Vagina (tissue), 2 donors: ENCODE results near the gene SH2D3A. TPM values are rescaled to one million over a fixed set of nuclear protein-coding genes. Genes with fewer than 3 reads are reported as not detected.

ENCODE experiments used
- DNase-seq, 2 donors: peaks; one replicate each; pipeline ENCODE4 v3.0.0-alpha.2; 2017; ENCODE audit errors: extremely low spot score in 2 of 2
- H3K27ac ChIP-seq: fragments of 200-600 bp; sonication (generic); one replicate; pipeline ENCODE4 v1.5.1; 2019
- H3K27me3 ChIP-seq: fragments of 200-600 bp; sonication (generic); one replicate; pipeline ENCODE4 v1.5.1; 2019
- H3K36me3 ChIP-seq, 2 donors: fragments of 200-600 bp; sonication (generic); one replicate each; pipeline ENCODE4 v1.5.1; 2017 to 2019
- H3K4me1 ChIP-seq: fragments of 200-600 bp; sonication (generic); one replicate; pipeline ENCODE4 v1.5.1; 2019
- H3K4me3 ChIP-seq, 2 donors: fragments of 200-600 bp; sonication (generic); 1 replicate in 1 of 2; 2 replicates in 1 of 2; pipeline ENCODE4 v1.5.1; 2016 to 2019
- H3K9me3 ChIP-seq: fragments of 200-600 bp; sonication (generic); one replicate; pipeline ENCODE4 v1.5.1; 2019
- CTCF ChIP-seq, 3 experiments: fragments of 450-650 bp in 2 of 3; fragments of 200-600 bp in 1 of 3; sonication (generic) in 1 of 3; IDR thresholded peaks; one replicate each; pipeline ENCODE4 v1.5.1; 2017 to 2019; ENCODE audit warnings: antibody characterized with exemption in 3 of 3, mild to moderate bottlenecking in 2 of 3, moderate library complexity in 2 of 3
- POLR2A ChIP-seq, 2 donors: fragments of 450-650 bp; IDR thresholded peaks; one replicate each; pipeline ENCODE4 v1.6.1; 2017; ENCODE audit warnings: antibody characterized with exemption in 2 of 2, mild to moderate bottlenecking in 2 of 2, moderate library complexity in 2 of 2
- POLR2AphosphoS5 ChIP-seq, 2 donors: sonication (generic); formaldehyde crosslinking; IDR thresholded peaks; one replicate each; pipeline ENCODE4 v1.9.0; 2017; ENCODE audit warnings: antibody characterized with exemption in 2 of 2, mild to moderate bottlenecking in 2 of 2, low read depth in 1 of 2; ENCODE audit not compliant: insufficient read depth in 1 of 2
- intact Hi-C: fragments of 100-400 bp; cut with DNase I; formaldehyde crosslinking; loops from one replicate; pipeline ENCODE4 v1.15.1; 2023
- total RNA-seq: library from RNA; depleted of rRNA; stranded (reverse); fragments of >200 nt; gene quantifications from one replicate; pipeline ENCODE4 v1.2.3, GENCODE V29; 2016

Gene SH2D3A
- total RNA-seq, 1 donor from 2014 or later, result 21.9 TPM

- peaks cover 54% of the 10 kb centered on the region for H3K4me1 ChIP-seq
- H3K9me3 ChIP-seq, result no peaks in the 10 kb centered on the region
- H3K27me3 ChIP-seq, result no peaks in the 10 kb centered on the region
- TF ChIP-seq POLR2AphosphoS5 (IDR thresholded peaks at IDR 0.05; ENCODE audit: insufficient read depth in 1 of 2, low read depth in 1 of 2) (no peak), POLR2A (IDR thresholded peaks at IDR 0.05) (no peak), CTCF (IDR thresholded peaks at IDR 0.05) (no peak)
- DNase-seq, result no peak
- intact Hi-C loops, result no loop called here
- H3K4me3 ChIP-seq, result peak overlapping the region in 1 of 2 donors; percentile 23
- peaks cover 0 to 43% of the 10 kb centered on the region in 2 donors for H3K36me3 ChIP-seq
- peak overlapping the region; percentile 96 for H3K27ac ChIP-seq
These were observed 23.4 kb downstream of the SH2D3A start for GRCh38 chr19:6743714-6744380.

- Histone ChIP-seq H3K27ac (peak overlapping the region; percentile 96), H3K4me3 (no peak overlapping the region), H3K36me3 (peaks cover 0 to 35% of the 10 kb centered on the region in 2 donors), H3K4me1 (peaks cover 62% of the 10 kb centered on the region), H3K27me3 (no peaks in the 10 kb centered on the region), H3K9me3 (no peaks in the 10 kb centered on the region)
- intact Hi-C loops, result no loop called here
- DNase-seq, result no peak
- TF ChIP-seq POLR2AphosphoS5 (IDR thresholded peaks at IDR 0.05; ENCODE audit: insufficient read depth in 1 of 2, low read depth in 1 of 2) (no peak), POLR2A (IDR thresholded peaks at IDR 0.05) (no peak), CTCF (IDR thresholded peaks at IDR 0.05) (no peak)
These were observed 24.2 kb downstream of the SH2D3A start for GRCh38 chr19:6743066-6743465.

GRCh38 chr19:6740589-6741343 is 26.5 kb downstream of the SH2D3A start:
- Histone ChIP-seq H3K36me3 (peaks cover 0 to 13% of the 10 kb centered on the region in 2 donors), H3K9me3 (no peaks in the 10 kb centered on the region), H3K4me3 (peak overlapping the region; percentile 78 to 99), H3K4me1 (peaks cover 69% of the 10 kb centered on the region), H3K27ac (peak overlapping the region; percentile 96), H3K27me3 (no peaks in the 10 kb centered on the region)
- TF ChIP-seq POLR2A (IDR thresholded peaks at IDR 0.05) (peak in 1 of 2 donors; percentile 12), POLR2AphosphoS5 (IDR thresholded peaks at IDR 0.05; ENCODE audit: insufficient read depth in 1 of 2, low read depth in 1 of 2) (peak; percentile 56 to 87), CTCF (IDR thresholded peaks at IDR 0.05) (no peak)
- intact Hi-C loops, result no loop called here
- no peak for DNase-seq

GRCh38 chr19:6739883-6740588 is 27.2 kb downstream of the SH2D3A start:
- intact Hi-C loops, result loop anchor here (5.0 to 10.0 kb wide), 2 partner anchors 125 to 318 kb away; partner anchors contain the start of gene KHSRP
- no peaks in the 10 kb centered on the region for H3K27me3 ChIP-seq
- TF ChIP-seq CTCF (IDR thresholded peaks at IDR 0.05), result no peak
- TF ChIP-seq POLR2AphosphoS5 (IDR thresholded peaks at IDR 0.05; ENCODE audit: insufficient read depth in 1 of 2, low read depth in 1 of 2), result no peak
- TF ChIP-seq POLR2A (IDR thresholded peaks at IDR 0.05), result no peak
- DNase-seq, result no peak
- H3K36me3 ChIP-seq, result peaks cover 0 to 10% of the 10 kb centered on the region in 2 donors
- H3K4me1 ChIP-seq, result peaks cover 67% of the 10 kb centered on the region
- no peaks in the 10 kb centered on the region for H3K9me3 ChIP-seq
- H3K27ac ChIP-seq, result peak overlapping the region; percentile 96
- peak overlapping the region; percentile 78 to 99 for H3K4me3 ChIP-seq
